PC-9 (cell line): ENCODE results near the gene ADIPOR1. TPM values are rescaled to one million over a fixed set of nuclear protein-coding genes. Genes with fewer than 3 reads are reported as not detected.
A peak's percentile ranks its signal among the peaks of the same experiment; 100 is the strongest.
"Not testable (repeated sequence)": the region's sequence is repeated elsewhere in the genome, so short reads cannot be mapped to it uniquely, and the experiment has no call there.

Experiments
- Bru-seq: library from RNA; stranded (reverse); fragments of 400-500 nt; gene quantifications from one replicate; lab custom pipeline; 2021; lab: Mats Ljungman, UMichigan
- BruChase-seq, 2 experiments: library from RNA; stranded (reverse); fragments of 400-500 nt; gene quantifications; one replicate each; lab custom pipeline; 2021; lab: Mats Ljungman, UMichigan
- BruUV-seq: library from RNA; stranded (reverse); fragments of 400-500 nt; replicated peaks from 2 replicates; lab custom pipeline; 2021; lab: Mats Ljungman, UMichigan
- CTCF ChIA-PET: fragments of 300-600 bp; sonication (Branson Sonifier 250); formaldehyde crosslinking; loops from one replicate; lab custom pipeline; 2022; ENCODE audit warnings: antibody characterized with exemption; lab: Charles Lee
- POLR2A ChIA-PET: fragments of 300-600 bp; sonication (Branson Sonifier 250); formaldehyde crosslinking; loops from one replicate; lab custom pipeline; 2022; ENCODE audit warnings: antibody characterized with exemption; ENCODE audit not compliant: unreplicated experiment; lab: Charles Lee
- DNase-seq, 2 experiments: peaks; one replicate each; pipeline versions ENCODE4 v3.0.0 to v3.0.0-alpha.2; 2015 to 2022; ENCODE audit warnings: mixed read lengths in 1 of 2
- H2AFZ ChIP-seq: fragments of 200-600 bp; sonication (generic); 2 replicates; pipeline ENCODE4 v1.8.1; 2017; ENCODE audit warnings: antibody characterized with exemption
- H3F3A ChIP-seq: fragments of 200-600 bp; sonication (generic); 2 replicates; pipeline ENCODE4 v1.8.1; 2017; ENCODE audit warnings: antibody characterized with exemption, mild to moderate bottlenecking, low read depth; ENCODE audit not compliant: insufficient read depth
- H3K27ac ChIP-seq: fragments of 200-600 bp; sonication (generic); 2 replicates; pipeline ENCODE4 v1.6.1; 2016; ENCODE audit warnings: mixed run types
- H3K27me3 ChIP-seq: fragments of 200-600 bp; sonication (generic); 2 replicates; pipeline ENCODE4 v1.6.1; 2016; ENCODE audit warnings: low read depth, mixed run types; ENCODE audit not compliant: insufficient read depth
- H3K36me3 ChIP-seq: fragments of 200-600 bp; sonication (generic); 2 replicates; pipeline ENCODE4 v1.6.1; 2016; ENCODE audit warnings: low read depth, mixed run types
- H3K4me1 ChIP-seq: fragments of 200-600 bp; sonication (generic); replicated peaks from 2 replicates; pipeline ENCODE4 v1.6.1; 2016; ENCODE audit warnings: mixed run types; ENCODE audit not compliant: insufficient read depth
- H3K4me2 ChIP-seq: fragments of 200-600 bp; sonication (generic); 2 replicates; pipeline ENCODE4 v1.6.1; 2017; ENCODE audit warnings: mixed run types
- H3K4me3 ChIP-seq: fragments of 200-600 bp; sonication (generic); 2 replicates; pipeline ENCODE4 v1.6.1; 2016; ENCODE audit warnings: mixed run types
- H3K79me2 ChIP-seq: fragments of 200-600 bp; sonication (generic); 2 replicates; pipeline ENCODE4 v1.6.1; 2017; ENCODE audit warnings: low read depth, mixed run types
- H3K9me2 ChIP-seq: fragments of 200-600 bp; sonication (generic); 2 replicates; pipeline ENCODE4 v1.8.1; 2017; ENCODE audit warnings: mild to moderate bottlenecking; ENCODE audit not compliant: insufficient read depth
- H3K9me3 ChIP-seq: fragments of 200-600 bp; sonication (generic); 2 replicates; pipeline ENCODE4 v1.8.1; 2016; ENCODE audit warnings: low read depth; ENCODE audit not compliant: insufficient read depth
- H4K20me1 ChIP-seq: fragments of 200-600 bp; sonication (generic); 2 replicates; pipeline ENCODE4 v1.8.1; 2017; ENCODE audit not compliant: insufficient read depth
- EZH2 ChIP-seq: fragments of 200-600 bp; sonication (generic); IDR thresholded peaks from 2 replicates; pipeline ENCODE4 v1.8.0; 2017; ENCODE audit warnings: antibody characterized with exemption, low read depth
- intact Hi-C: fragments of 100-400 bp; cut with micrococcal nuclease; formaldehyde crosslinking; loops from one replicate; pipeline ENCODE4 v1.10.0; 2022; ENCODE audit not compliant: unreplicated experiment
- long read RNA-seq: library from polyadenylated mRNA; stranded (forward); transcript quantifications from one replicate; pipeline ENCODE4 v2.0.0, GENCODE V29; 2022
- total RNA-seq: library from RNA; stranded (reverse); gene quantifications from 2 replicates; pipeline ENCODE4 v1.2.3, GENCODE V29; 2021
- TF ChIP-seq, protein P1 (sequence below): fragments of 200-600 bp; sonication (generic); conservative IDR thresholded peaks from 2 replicates; pipeline ENCODE4 v1.6.1; 2017; ENCODE audit warnings: mixed run types, antibody characterized with exemption, mild to moderate bottlenecking, moderate library complexity

The ADIPOR1 gene, protein sequence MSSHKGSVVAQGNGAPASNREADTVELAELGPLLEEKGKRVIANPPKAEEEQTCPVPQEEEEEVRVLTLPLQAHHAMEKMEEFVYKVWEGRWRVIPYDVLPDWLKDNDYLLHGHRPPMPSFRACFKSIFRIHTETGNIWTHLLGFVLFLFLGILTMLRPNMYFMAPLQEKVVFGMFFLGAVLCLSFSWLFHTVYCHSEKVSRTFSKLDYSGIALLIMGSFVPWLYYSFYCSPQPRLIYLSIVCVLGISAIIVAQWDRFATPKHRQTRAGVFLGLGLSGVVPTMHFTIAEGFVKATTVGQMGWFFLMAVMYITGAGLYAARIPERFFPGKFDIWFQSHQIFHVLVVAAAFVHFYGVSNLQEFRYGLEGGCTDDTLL
- total RNA-seq (102 and 113 TPM in 2 replicates), Bru-seq, nascent RNA (percentile 91 among the genes with signal in this experiment), BruChase-seq, experiment 1, labeled RNA remaining after a 2-hour chase (percentile 85 among the genes with signal in this experiment), BruChase-seq, experiment 2, labeled RNA remaining after a 6-hour chase (percentile 95 among the genes with signal in this experiment)
- long read RNA-seq, transcript ADIPOR1-201 (8 exons, 2,177 nt) = major isoform, 312 of 383 reads
- long read RNA-seq, partial matches to known transcripts = 12 of 383 reads
- long read RNA-seq, other reads (novel, unspliced or antisense) = 58 of 383 reads

DNA sequence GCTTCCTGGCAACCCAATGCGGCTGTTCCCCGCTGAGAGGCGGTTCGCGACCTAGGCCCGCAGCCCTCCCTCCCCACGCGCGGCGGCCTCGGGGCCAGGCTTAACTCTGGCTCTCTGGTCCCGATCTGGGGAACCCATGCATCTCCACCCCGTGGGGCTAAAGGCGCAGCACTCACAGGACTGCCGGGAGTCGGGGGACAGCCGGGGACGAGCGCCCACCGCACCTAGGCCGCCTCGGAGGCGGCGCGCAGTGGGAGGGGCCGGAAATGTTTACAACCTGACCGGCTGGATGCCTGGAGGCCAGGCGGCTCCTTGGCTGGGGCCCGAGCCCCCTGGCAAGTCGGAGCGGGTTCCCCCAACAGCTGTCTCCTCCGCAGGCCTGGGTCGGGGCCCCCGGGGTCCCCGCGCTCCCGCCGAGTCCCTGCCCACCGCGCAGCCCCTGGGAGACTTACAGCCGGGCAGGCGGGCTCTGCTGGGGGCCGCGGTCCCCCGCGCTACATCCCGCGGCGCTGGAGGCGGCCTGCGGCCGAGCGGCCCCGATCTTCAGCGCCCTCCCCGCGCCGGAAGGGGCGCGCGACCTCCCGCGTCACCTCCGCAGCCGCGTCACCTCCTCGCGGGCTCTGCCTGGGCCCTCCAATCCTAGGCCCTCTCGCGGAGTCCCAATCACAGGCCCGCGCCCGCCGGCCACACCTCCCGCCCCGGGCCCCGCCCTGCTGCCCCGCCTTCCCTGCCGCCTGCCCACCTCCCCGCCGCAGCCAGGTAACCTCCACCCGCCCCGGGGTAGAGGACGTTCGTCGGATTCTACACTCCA is at the start of gene ADIPOR1:
Gene ADIPOR1 (minus strand): TSS at position 580 of the 811 bp plus-strand sequence. CDS start 7,242 bp downstream, outside the sequence.
- H3K9me2 ChIP-seq = no peaks in the 10 kb centered on the region
- H2AFZ ChIP-seq = peak within 1 kb of the TSS; percentile 87
- no peaks in the 10 kb centered on the region for H3K27me3 ChIP-seq
- CTCF ChIA-PET = no interaction called here
- peaks cover 31% of the 10 kb centered on the region for H3K4me1 ChIP-seq
- peak within 1 kb of the TSS; percentile 60 for H3K27ac ChIP-seq
- TF ChIP-seq, protein P1, sequence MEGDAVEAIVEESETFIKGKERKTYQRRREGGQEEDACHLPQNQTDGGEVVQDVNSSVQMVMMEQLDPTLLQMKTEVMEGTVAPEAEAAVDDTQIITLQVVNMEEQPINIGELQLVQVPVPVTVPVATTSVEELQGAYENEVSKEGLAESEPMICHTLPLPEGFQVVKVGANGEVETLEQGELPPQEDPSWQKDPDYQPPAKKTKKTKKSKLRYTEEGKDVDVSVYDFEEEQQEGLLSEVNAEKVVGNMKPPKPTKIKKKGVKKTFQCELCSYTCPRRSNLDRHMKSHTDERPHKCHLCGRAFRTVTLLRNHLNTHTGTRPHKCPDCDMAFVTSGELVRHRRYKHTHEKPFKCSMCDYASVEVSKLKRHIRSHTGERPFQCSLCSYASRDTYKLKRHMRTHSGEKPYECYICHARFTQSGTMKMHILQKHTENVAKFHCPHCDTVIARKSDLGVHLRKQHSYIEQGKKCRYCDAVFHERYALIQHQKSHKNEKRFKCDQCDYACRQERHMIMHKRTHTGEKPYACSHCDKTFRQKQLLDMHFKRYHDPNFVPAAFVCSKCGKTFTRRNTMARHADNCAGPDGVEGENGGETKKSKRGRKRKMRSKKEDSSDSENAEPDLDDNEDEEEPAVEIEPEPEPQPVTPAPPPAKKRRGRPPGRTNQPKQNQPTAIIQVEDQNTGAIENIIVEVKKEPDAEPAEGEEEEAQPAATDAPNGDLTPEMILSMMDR = no peak
- TF ChIP-seq EZH2 = no peak
- peak; percentile 74 to 93 for DNase-seq
- POLR2A ChIA-PET = no interaction called here
- peak within 1 kb of the TSS; percentile 76 for H3K4me3 ChIP-seq
- peak within 1 kb of the TSS; percentile 82 for H3K4me2 ChIP-seq
- H3F3A ChIP-seq = peaks cover 17% of the 10 kb centered on the region; the same call in 1 of the 2 replicates
- BruUV-seq = no TSS peak
- peaks cover 22% of the 10 kb centered on the region for H4K20me1 ChIP-seq
- peaks cover 50% of the 10 kb centered on the region for H3K79me2 ChIP-seq
- intact Hi-C loops = no loop called here
- no peaks in the 10 kb centered on the region for H3K36me3 ChIP-seq
- H3K9me3 ChIP-seq = no peaks in the 10 kb centered on the region

GRCh38 chr1:203006948-203007871 is 49.1 kb upstream of the ADIPOR1 start, which contains the start of gene TMEM183A:
Gene TMEM183A, plus strand, starts transcription at chr1:203007374. Its CDS starts 92 bp downstream, at chr1:203007466.
- Histone ChIP-seq H3K36me3 (peaks cover 29% of the 10 kb centered on the region), H3K9me3 (no peaks in the 10 kb centered on the region), H3K27ac (peak within 1 kb of the TSS; percentile 88), H4K20me1 (peaks cover 6% of the 10 kb centered on the region; the same call in 1 of the 2 replicates), H3K4me1 (peaks cover 13% of the 10 kb centered on the region; the same call in 1 of the 2 replicates), H3K4me3 (peak within 1 kb of the TSS; percentile 69), H3F3A (peaks cover 22% of the 10 kb centered on the region), H3K27me3 (no peaks in the 10 kb centered on the region), H3K79me2 (peaks cover 42% of the 10 kb centered on the region), H2AFZ (peak within 1 kb of the TSS; percentile 87), H3K9me2 (no peaks in the 10 kb centered on the region), H3K4me2 (peak within 1 kb of the TSS; percentile 84)
- no TSS peak for BruUV-seq
- TF ChIP-seq, protein P1 = no peak
- no peak for TF ChIP-seq EZH2
- DNase-seq = peak; percentile 90 to 94
- ChIA-PET POLR2A (interaction anchor here (0.6 to 0.7 kb wide), 8 partner anchors 50 to 1497 kb away, joined by 3 to 10 read pairs (median 5); partner anchors contain the start of gene PCAT6), CTCF (interaction anchor here (0.6 to 0.8 kb wide), 5 partner anchors 23 to 913 kb away, joined by 3 to 13 read pairs (median 4); no protein-coding TSS in a partner anchor)
- intact Hi-C loops = no loop called here

GRCh38 chr1:203005395-203006142 is 47.5 kb upstream of the ADIPOR1 start:
- H3K9me3 ChIP-seq, intact Hi-C loops, H4K20me1 ChIP-seq, H3K27me3 ChIP-seq, H2AFZ ChIP-seq, POLR2A ChIA-PET, DNase-seq, H3K9me2 ChIP-seq, BruUV-seq: not testable (repeated sequence)
- Histone ChIP-seq H3K4me2 (peak overlapping the region; percentile 74), H3K4me1 (peaks cover 13% of the 10 kb centered on the region; the same call in 1 of the 2 replicates), H3F3A (peaks cover 20% of the 10 kb centered on the region), H3K4me3 (peak overlapping the region; percentile 69; the same call in 1 of the 2 replicates), H3K79me2 (peaks cover 32% of the 10 kb centered on the region), H3K36me3 (peaks cover 17% of the 10 kb centered on the region), H3K27ac (peak overlapping the region; percentile 88; the same call in 1 of the 2 replicates)
- CTCF ChIA-PET = interaction anchor here (0.7 kb wide), 1 partner anchor 112 kb away, joined by 3 read pairs; no protein-coding TSS in a partner anchor
